BE2C (cell line): ENCODE results near the gene ACAD8.
"Not testable (repeated sequence)": the region's sequence is repeated elsewhere in the genome, so short reads cannot be mapped to it uniquely, and the experiment has no call there.

Experiments used
- DNase-seq: peaks from one replicate; pipeline ENCODE4 v3.0.0-alpha.2; 2020
- H3K27me3 ChIP-seq: fragments of 250-450 bp; sonication (Bioruptor Pico); 2 replicates; pipeline ENCODE4 v1.5.1; 2020; ENCODE audit warnings: mild to moderate bottlenecking
- H3K36me3 ChIP-seq: fragments of 250-450 bp; sonication (Bioruptor Pico); 2 replicates; pipeline ENCODE4 v1.5.1; 2020; ENCODE audit warnings: mild to moderate bottlenecking
- H3K4me1 ChIP-seq: fragments of 250-450 bp; sonication (Bioruptor Pico); 2 replicates; pipeline ENCODE4 v1.5.1; 2020
- H3K4me3 ChIP-seq: 2 replicates; pipeline ENCODE4 v1.5.1; 2011; ENCODE audit warnings: low read depth, low read length
- H3K9me3 ChIP-seq: fragments of 250-450 bp; sonication (Bioruptor Pico); 2 replicates; pipeline ENCODE4 v1.5.1; 2020
- CTCF ChIP-seq: IDR thresholded peaks from 2 replicates; pipeline ENCODE4 v1.5.1; 2012; ENCODE audit warnings: mild to moderate bottlenecking, low read depth, low read length

Gene ACAD8

DNA sequence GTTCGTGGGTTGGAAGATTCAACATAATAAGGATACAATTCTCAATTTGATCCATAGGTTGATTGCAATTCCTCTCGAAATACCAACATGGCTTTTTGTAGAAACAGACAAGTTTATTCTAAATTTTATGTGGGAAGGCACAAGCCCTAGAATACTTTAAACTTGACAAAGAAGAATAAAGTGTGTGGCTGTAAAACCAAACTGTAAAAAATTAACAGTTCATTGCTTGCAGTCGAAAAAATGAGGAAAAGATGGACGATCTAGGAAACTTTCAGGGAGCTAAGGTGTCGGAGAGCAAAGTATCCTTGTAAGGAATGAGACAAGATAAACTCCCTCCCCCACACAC, 21.8 kb downstream of the ACAD8 start:
- Histone ChIP-seq H3K27me3 (peaks cover 83% of the 10 kb centered on the region), H3K4me1 (no peaks in the 10 kb centered on the region), H3K9me3 (no peaks in the 10 kb centered on the region), H3K36me3 (no peaks in the 10 kb centered on the region), H3K4me3 (no peak overlapping the region)
- DNase-seq = no peak
- no peak for TF ChIP-seq CTCF

- H3K9me3 ChIP-seq = no peaks in the 10 kb centered on the region
- DNase-seq = peak; percentile 28
- H3K4me3 ChIP-seq = no peak within 1 kb of the TSS; the same call in 1 of the 2 replicates
- no peaks in the 10 kb centered on the region for H3K4me1 ChIP-seq
- peaks cover 89% of the 10 kb centered on the region for H3K27me3 ChIP-seq
- no peaks in the 10 kb centered on the region for H3K36me3 ChIP-seq
- TF ChIP-seq CTCF = peak; percentile 25; the same call in 1 of the 2 replicates
Measured at GRCh38 chr11:134275534-134276395, 22.4 kb downstream of the ACAD8 start, which contains the start of gene GLB1L3. Gene GLB1L3, plus strand, starts transcription at chr11:134276379. Its CDS starts 362 bp downstream, at chr11:134276741.

DNA sequence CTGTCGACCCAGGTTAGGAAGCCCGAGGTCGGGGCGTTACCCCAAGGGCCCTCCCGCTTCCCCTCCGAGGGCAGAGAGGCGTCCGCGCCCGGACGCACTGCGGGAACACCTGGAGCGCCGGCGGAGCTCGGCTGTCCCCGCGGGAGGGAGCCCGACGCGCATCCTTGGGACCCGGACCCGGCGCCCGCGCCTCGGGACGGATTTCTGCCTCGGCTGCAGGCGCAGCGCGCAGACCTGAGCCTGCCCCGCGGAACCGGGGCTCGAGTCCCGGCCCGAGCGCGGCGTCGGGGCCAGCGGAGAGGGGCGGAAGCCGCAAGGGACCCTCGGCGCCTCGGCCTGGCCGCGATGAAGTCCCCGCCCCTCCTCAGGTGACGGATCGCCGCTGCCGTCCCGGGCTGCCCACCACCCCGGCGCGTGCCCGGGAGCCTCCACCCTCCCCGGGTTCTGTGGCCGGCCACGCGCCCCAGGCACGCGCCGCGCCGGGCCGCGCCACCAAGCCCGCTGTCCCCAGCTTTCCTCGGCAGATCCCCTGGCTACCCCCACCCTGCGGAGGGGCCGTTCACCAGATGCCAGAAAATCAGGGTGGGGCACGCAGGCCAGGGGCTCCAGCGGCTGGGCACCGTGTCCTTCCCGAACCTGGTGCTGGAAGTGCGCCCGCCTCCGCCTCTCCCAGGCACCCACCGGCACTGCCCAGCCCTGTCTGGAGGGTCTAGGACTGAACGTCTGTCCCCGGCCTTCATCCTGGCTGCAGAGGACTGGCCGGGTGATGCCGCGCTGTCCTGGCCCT, 23.2 kb downstream of the ACAD8 start:
- H3K9me3 ChIP-seq = no peaks in the 10 kb centered on the region
- H3K36me3 ChIP-seq = no peaks in the 10 kb centered on the region
- no peak for TF ChIP-seq CTCF
- DNase-seq = no peak
- no peaks in the 10 kb centered on the region for H3K4me1 ChIP-seq
- H3K4me3 ChIP-seq = no peak overlapping the region; the same call in 1 of the 2 replicates
- peaks cover 89% of the 10 kb centered on the region for H3K27me3 ChIP-seq

- H3K27me3 ChIP-seq = peaks cover 81% of the 10 kb centered on the region
- no peak for TF ChIP-seq CTCF
- DNase-seq = no peak
- H3K4me1 ChIP-seq = no peaks in the 10 kb centered on the region
- H3K9me3 ChIP-seq = no peaks in the 10 kb centered on the region
- H3K36me3 ChIP-seq = no peaks in the 10 kb centered on the region
- H3K4me3 ChIP-seq = no peak overlapping the region
Measured at GRCh38 chr11:134277183-134278001, 24.0 kb downstream of the ACAD8 start.

DNA sequence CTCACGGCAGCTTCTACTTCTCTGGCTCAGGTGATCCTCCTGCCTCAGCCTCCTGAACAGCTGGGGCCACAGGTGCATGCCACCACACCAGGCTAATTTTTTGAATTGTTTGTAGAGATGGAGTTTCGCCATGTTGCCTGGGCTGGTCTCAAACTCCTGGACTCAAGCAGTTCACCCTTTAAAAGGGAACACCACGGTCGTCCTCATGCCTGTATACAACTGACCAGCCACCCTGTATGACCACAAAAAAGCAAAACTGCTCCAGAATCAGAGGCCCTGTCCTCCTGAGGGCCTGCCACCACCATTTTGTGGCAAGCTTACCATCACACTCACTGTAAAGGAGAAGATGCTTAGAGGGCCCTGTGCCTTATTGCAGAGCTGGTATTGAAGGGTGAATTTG, 25.0 kb downstream of the ACAD8 start:
- no peak for TF ChIP-seq CTCF
- Histone ChIP-seq H3K4me3 (no peak overlapping the region), H3K4me1 (no peaks in the 10 kb centered on the region), H3K27me3 (peaks cover 73% of the 10 kb centered on the region), H3K9me3 (no peaks in the 10 kb centered on the region), H3K36me3 (no peaks in the 10 kb centered on the region)
- DNase-seq = no peak

DNA sequence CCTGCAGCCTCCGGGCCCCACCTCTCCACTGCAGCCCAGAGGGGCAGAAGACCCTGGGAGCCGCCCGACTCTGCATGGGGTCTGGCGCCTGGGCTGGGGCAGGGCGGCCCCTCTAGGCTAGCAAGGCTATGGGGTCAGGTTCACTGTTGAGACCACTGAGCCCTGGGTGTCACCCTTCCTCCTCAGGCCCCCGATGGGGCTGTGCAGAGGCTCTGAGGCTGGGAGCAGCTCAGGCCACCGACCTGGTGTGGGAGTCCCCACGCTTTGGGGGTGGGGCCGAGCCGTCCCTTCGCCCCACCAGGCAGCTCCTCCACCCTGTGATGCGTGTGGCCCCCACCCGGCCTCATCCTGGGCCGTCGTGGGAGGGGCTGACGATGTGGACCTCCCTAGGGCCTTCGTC, 28.3 kb downstream of the ACAD8 start:
- H3K36me3 ChIP-seq, DNase-seq, H3K4me1 ChIP-seq, H3K4me3 ChIP-seq, H3K9me3 ChIP-seq: not testable (repeated sequence)
- peaks cover 40% of the 10 kb centered on the region for H3K27me3 ChIP-seq
